DOHH2 (cell line): ENCODE data around the gene CCIN.

Source experiments
- CTCF ChIP-seq: fragments of 200-600 bp; sonication (generic); IDR thresholded peaks from one replicate; pipeline ENCODE4 v1.5.1; 2014; ENCODE audit warnings: antibody characterized with exemption, mild to moderate bottlenecking, low read depth, low read length; ENCODE audit not compliant: poor library complexity, severe bottlenecking
- EZH2phosphoT487 ChIP-seq: fragments of 200-600 bp; sonication (generic); IDR thresholded peaks from 2 replicates; pipeline ENCODE4 v1.6.1; 2017; ENCODE audit warnings: borderline replicate concordance, mild to moderate bottlenecking, antibody characterized with exemption, low read length, moderate library complexity, mixed read lengths

- TF ChIP-seq CTCF = no peak
- no peak for TF ChIP-seq EZH2phosphoT487
Measured at GRCh38 chr9:36170531-36170930, 1.3 kb downstream of the CCIN start.
